Fibroblast of the conjunctiva (primary cell): ENCODE measurements around the gene PSPN.

Source experiments
- DNase-seq: peaks from one replicate; pipeline ENCODE4 v3.0.0-alpha.2; 2010; ENCODE audit warnings: low read depth

Gene PSPN

DNA sequence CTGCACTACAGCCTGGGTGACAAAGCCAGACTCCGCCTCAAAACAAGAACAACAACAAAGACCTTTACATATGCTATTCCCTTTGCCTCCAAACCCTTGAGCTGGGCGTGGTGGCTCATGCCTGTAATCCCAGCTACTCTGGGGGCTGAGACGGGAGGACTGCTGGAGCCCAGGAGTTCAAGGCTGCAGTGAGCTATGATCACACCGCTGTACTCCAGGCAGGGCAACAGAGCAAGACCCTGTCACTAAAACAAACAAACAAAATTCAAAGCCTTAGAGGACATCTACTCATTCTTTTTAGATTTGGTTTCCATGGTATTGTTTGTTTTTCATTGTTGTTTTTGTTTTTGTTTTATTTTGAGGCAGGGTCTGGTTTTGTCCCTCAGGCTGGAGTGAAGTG is 50.1 kb downstream of the PSPN start:
- no peak for DNase-seq
